CD14-positive monocyte (primary cell): Measurements from ENCODE around the gene SPATA17. TPM values are rescaled to one million over a fixed set of nuclear protein-coding genes. Genes with fewer than 3 reads are reported as not detected.

Source experiments
- DNase-seq, 3 donors: peaks; one replicate each; pipeline ENCODE4 v3.0.0-alpha.2; 2011 to 2022
- H2AFZ ChIP-seq: 2 replicates; pipeline ENCODE4 v1.6.0; 2012; ENCODE audit warnings: mild to moderate bottlenecking, low read depth, low read length, inconsistent platforms; ENCODE audit not compliant: insufficient read depth, poor library complexity, severe bottlenecking
- H3K27ac ChIP-seq, 2 donors: 1 replicate in 1 of 2; 2 replicates in 1 of 2; pipeline ENCODE4 v1.5.1; 2012 to 2013; ENCODE audit warnings: low read length in 2 of 2, control low read depth in 1 of 2, inconsistent platforms in 1 of 2, low read depth in 1 of 2, mild to moderate bottlenecking in 1 of 2
- H3K27me3 ChIP-seq, 2 donors: one replicate each; pipeline versions ENCODE4 v1.6.0 to v1.6.1; 2011 to 2013; ENCODE audit warnings: low read length in 2 of 2; ENCODE audit not compliant: control insufficient read depth in 2 of 2, insufficient read depth in 2 of 2
- H3K36me3 ChIP-seq, 2 donors: replicated peaks in 1 of 2; 1 replicate in 1 of 2; 2 replicates in 1 of 2; pipeline versions ENCODE4 v1.5.1 to v1.6.1; 2012 to 2013; ENCODE audit warnings: low read length in 2 of 2, control low read depth in 1 of 2, inconsistent platforms in 1 of 2, mild to moderate bottlenecking in 1 of 2; ENCODE audit not compliant: insufficient read depth in 2 of 2, control insufficient read depth in 1 of 2
- H3K4me1 ChIP-seq, 2 donors: 1 replicate in 1 of 2; 2 replicates in 1 of 2; pipeline versions ENCODE4 v1.5.1 to v1.6.1; 2012 to 2013; ENCODE audit warnings: low read length in 2 of 2, control low read depth in 1 of 2, inconsistent platforms in 1 of 2, mild to moderate bottlenecking in 1 of 2, moderate library complexity in 1 of 2; ENCODE audit not compliant: insufficient read depth in 2 of 2, control insufficient read depth in 1 of 2
- H3K4me2 ChIP-seq: replicated peaks from 2 replicates; pipeline ENCODE3; 2012; ENCODE audit warnings: low read length, moderate library complexity, mild to moderate bottlenecking; ENCODE audit not compliant: poor library complexity, severe bottlenecking; ENCODE audit errors: extremely low read depth
- H3K4me3 ChIP-seq, 3 experiments: fragments of 200-600 bp in 1 of 3; sonication (generic) in 1 of 3; replicated peaks in 1 of 3; 1 replicate in 2 of 3; 2 replicates in 1 of 3; pipeline ENCODE4 v1.5.1; 2011 to 2013; ENCODE audit warnings: low read length in 3 of 3, mild to moderate bottlenecking in 3 of 3, control low read depth in 2 of 3, low read depth in 2 of 3, inconsistent platforms in 1 of 3, moderate library complexity in 1 of 3
- H3K79me2 ChIP-seq: 2 replicates; pipeline ENCODE4 v1.6.0; 2012; ENCODE audit warnings: mild to moderate bottlenecking, control low read depth, inconsistent platforms, low read length, moderate library complexity; ENCODE audit not compliant: insufficient read depth
- H3K9ac ChIP-seq: 2 replicates; pipeline ENCODE4 v1.6.0; 2017; ENCODE audit warnings: low read length, mild to moderate bottlenecking; ENCODE audit not compliant: insufficient read depth, poor library complexity, severe bottlenecking
- H3K9me3 ChIP-seq, 2 donors: replicated peaks in 1 of 2; 1 replicate in 1 of 2; 2 replicates in 1 of 2; pipeline versions ENCODE4 v1.5.1 to v1.6.1; 2012 to 2013; ENCODE audit warnings: low read length in 2 of 2, control low read depth in 1 of 2; ENCODE audit not compliant: control insufficient read depth in 1 of 2, insufficient read depth in 1 of 2
- H4K20me1 ChIP-seq: 2 replicates; pipeline ENCODE4 v1.6.0; 2012; ENCODE audit warnings: mild to moderate bottlenecking, low read length, control low read depth, moderate library complexity; ENCODE audit not compliant: insufficient read depth
- H3K27ac Mint-ChIP-seq, 7 donors: one replicate each; pipeline ENCODE4 v1.8.0; 2020; ENCODE audit warnings: mild to moderate bottlenecking in 7 of 7, mixed read lengths in 7 of 7, moderate library complexity in 6 of 7, inconsistent platforms in 2 of 7
- H3K27me3 Mint-ChIP-seq, 3 donors: one replicate each; pipeline ENCODE4 v1.8.0; 2021 to 2022; ENCODE audit warnings: low read depth in 3 of 3, mild to moderate bottlenecking in 3 of 3, mixed read lengths in 3 of 3, moderate library complexity in 3 of 3, inconsistent platforms in 1 of 3
- H3K36me3 Mint-ChIP-seq, 2 donors: one replicate each; pipeline ENCODE4 v1.8.0; 2020; ENCODE audit warnings: mixed read lengths in 2 of 2, inconsistent platforms in 1 of 2, mild to moderate bottlenecking in 1 of 2
- H3K4me1 Mint-ChIP-seq: one replicate; pipeline ENCODE4 v1.8.0; 2020; ENCODE audit warnings: mild to moderate bottlenecking, mixed read lengths
- H3K4me3 Mint-ChIP-seq, 2 donors: one replicate each; pipeline ENCODE4 v1.8.0; 2020; ENCODE audit warnings: mild to moderate bottlenecking in 2 of 2, mixed read lengths in 2 of 2, moderate library complexity in 1 of 2
- H3K9me3 Mint-ChIP-seq, 7 donors: one replicate each; pipeline ENCODE4 v1.8.0; 2020 to 2022; ENCODE audit warnings: mixed read lengths in 7 of 7, mild to moderate bottlenecking in 6 of 7, moderate library complexity in 6 of 7, inconsistent platforms in 2 of 7
- WGBS: methylation state at CpG from one replicate; pipeline ENCODE4 v1.1.5; 2013; ENCODE audit warnings: missing lambda C conversion rate; ENCODE audit not compliant: insufficient coverage; 5-methylcytosine and 5-hydroxymethylcytosine counted together
- intact Hi-C, 2 donors: fragments of 100-400 bp; cut with micrococcal nuclease; formaldehyde crosslinking; loops; one replicate each; pipeline versions ENCODE4 v1.15.0 to v1.15.1; 2023
- polyA plus RNA-seq, 3 donors: library from polyadenylated mRNA; depleted of rRNA in 1 of 3; unstranded in 2 of 3; stranded (reverse) in 1 of 3; fragments of 300-500 nt in 2 of 3; fragments of >200 nt in 1 of 3; fragmentation: Illumina TruSeq in 2 of 3; gene quantifications; 1 replicate in 2 of 3; 2 replicates in 1 of 3; pipeline ENCODE4 v1.2.3, GENCODE V29; 2012 to 2021
- TF ChIP-seq, protein P1 (sequence below): fragments of 200-600 bp; IDR thresholded peaks from one replicate; pipeline ENCODE4 v1.8.0; 2022; ENCODE audit warnings: antibody characterized with exemption, mild to moderate bottlenecking

SPATA17 gene
- polyA plus RNA-seq, 3 donors, result 0.28 TPM; not detected in 2

DNA sequence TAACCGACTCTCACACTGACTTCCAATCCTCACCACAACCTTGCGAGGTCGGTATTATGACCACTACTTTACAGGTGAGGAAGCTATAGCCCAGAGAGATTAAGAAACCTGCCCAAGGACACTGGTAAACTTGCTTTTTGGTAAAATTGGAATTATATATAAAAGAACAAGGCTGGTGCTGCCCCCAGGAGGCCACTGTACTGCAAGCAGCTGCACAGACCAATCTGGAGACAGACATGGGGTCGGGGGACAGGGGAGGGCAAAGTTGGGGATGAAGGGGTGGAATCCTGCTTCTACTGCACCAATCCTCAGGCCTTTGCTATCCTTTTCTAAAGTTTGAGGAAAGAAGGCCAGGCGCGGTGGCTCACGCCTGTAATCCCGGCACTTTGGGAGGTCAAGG is 280.8 kb downstream of the SPATA17 start:
- no peaks in the 10 kb centered on the region for H3K4me1 ChIP-seq
- no peaks in the 10 kb centered on the region for H3K36me3 Mint-ChIP-seq
- TF ChIP-seq, protein P1, sequence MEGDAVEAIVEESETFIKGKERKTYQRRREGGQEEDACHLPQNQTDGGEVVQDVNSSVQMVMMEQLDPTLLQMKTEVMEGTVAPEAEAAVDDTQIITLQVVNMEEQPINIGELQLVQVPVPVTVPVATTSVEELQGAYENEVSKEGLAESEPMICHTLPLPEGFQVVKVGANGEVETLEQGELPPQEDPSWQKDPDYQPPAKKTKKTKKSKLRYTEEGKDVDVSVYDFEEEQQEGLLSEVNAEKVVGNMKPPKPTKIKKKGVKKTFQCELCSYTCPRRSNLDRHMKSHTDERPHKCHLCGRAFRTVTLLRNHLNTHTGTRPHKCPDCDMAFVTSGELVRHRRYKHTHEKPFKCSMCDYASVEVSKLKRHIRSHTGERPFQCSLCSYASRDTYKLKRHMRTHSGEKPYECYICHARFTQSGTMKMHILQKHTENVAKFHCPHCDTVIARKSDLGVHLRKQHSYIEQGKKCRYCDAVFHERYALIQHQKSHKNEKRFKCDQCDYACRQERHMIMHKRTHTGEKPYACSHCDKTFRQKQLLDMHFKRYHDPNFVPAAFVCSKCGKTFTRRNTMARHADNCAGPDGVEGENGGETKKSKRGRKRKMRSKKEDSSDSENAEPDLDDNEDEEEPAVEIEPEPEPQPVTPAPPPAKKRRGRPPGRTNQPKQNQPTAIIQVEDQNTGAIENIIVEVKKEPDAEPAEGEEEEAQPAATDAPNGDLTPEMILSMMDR, result no peak
- H2AFZ ChIP-seq, result no peak overlapping the region
- H3K9me3 ChIP-seq, result no peaks in the 10 kb centered on the region
- no peak overlapping the region for H3K9ac ChIP-seq
- DNase-seq, result no peak
- peaks cover 0 to 3% (median 0%) of the 10 kb centered on the region in 3 donors for H3K27me3 Mint-ChIP-seq
- no peaks in the 10 kb centered on the region for H4K20me1 ChIP-seq
- H3K36me3 ChIP-seq, result no peaks in the 10 kb centered on the region
- H3K27ac ChIP-seq, result no peak overlapping the region
- peaks cover 0 to 6% (median 2%) of the 10 kb centered on the region in 7 donors for H3K9me3 Mint-ChIP-seq
- H3K4me3 ChIP-seq, result no peak overlapping the region
- no peaks in the 10 kb centered on the region for H3K27me3 ChIP-seq
- intact Hi-C loops, result no loop called here
- no peak overlapping the region for H3K4me3 Mint-ChIP-seq
- no peak overlapping the region for H3K27ac Mint-ChIP-seq
- WGBS, result no CpG with 5 or more reads among the region's 8 CpGs
- H3K4me1 Mint-ChIP-seq, result no peaks in the 10 kb centered on the region
- no peaks in the 10 kb centered on the region for H3K79me2 ChIP-seq
- no peak overlapping the region for H3K4me2 ChIP-seq

DNA sequence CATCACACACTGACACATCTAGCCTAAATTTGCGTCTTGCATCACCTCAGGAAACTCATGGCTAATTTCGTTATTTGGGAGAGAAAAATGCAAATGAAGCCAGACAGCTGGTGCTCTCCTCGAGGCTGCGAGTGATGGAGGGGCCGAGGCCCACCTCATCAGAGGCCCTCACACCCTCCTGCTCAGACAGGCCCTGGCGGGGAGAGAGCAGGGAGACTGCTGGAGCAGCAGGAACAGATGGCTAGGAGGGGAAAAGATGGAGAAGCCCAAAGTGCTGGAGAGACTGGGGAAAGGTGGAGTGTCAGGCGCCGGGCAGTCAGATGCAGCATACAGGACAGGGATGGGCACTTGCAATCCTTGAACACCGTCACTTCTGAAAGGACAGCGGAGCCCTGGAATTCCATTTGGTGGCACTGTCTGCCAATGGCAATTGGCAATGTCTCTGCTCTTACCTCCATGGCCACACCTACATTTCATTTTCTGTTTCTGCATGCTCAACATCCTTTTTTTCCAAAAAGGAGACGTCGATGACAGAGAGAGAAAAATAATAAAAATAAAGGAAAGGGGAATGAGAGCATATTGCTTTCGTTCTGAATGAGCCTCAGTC is 286.2 kb downstream of the SPATA17 start:
- 87% methylated on average over 4 of the region's 13 CpGs for WGBS
- no peaks in the 10 kb centered on the region for H3K4me1 ChIP-seq
- H4K20me1 ChIP-seq, result no peaks in the 10 kb centered on the region
- H3K36me3 Mint-ChIP-seq, result no peaks in the 10 kb centered on the region
- no peak for DNase-seq
- H3K27ac Mint-ChIP-seq, result no peak overlapping the region
- no peak overlapping the region for H3K9ac ChIP-seq
- H3K27ac ChIP-seq, result no peak overlapping the region
- H3K27me3 Mint-ChIP-seq, result peaks cover 0 to 2% (median 0%) of the 10 kb centered on the region in 3 donors
- H3K9me3 Mint-ChIP-seq, result peaks cover 0 to 9% (median 3%) of the 10 kb centered on the region in 7 donors
- no peak overlapping the region for H3K4me3 Mint-ChIP-seq
- TF ChIP-seq, protein P1, result no peak
- intact Hi-C loops, result no loop called here
- H3K79me2 ChIP-seq, result no peaks in the 10 kb centered on the region
- H3K36me3 ChIP-seq, result no peaks in the 10 kb centered on the region
- no peak overlapping the region for H3K4me2 ChIP-seq
- H3K4me1 Mint-ChIP-seq, result no peaks in the 10 kb centered on the region
- H3K27me3 ChIP-seq, result no peaks in the 10 kb centered on the region
- peaks cover 0 to 6% of the 10 kb centered on the region in 2 donors for H3K9me3 ChIP-seq
- no peak overlapping the region for H3K4me3 ChIP-seq
- no peak overlapping the region for H2AFZ ChIP-seq
